ENCODE data around the gene NPB. TPM values are rescaled to one million over a fixed set of nuclear protein-coding genes. Genes with fewer than 3 reads are reported as not detected.

The NPB gene
- total and polyA plus RNA-seq, 2 experiments from 2014 or later, result 2.3 to 6.6 TPM

- Histone ChIP-seq H3K36me3 (peaks cover 10% of the 10 kb centered on the region), H3K27me3 (no peaks in the 10 kb centered on the region), H3K4me1 (ENCODE audit: low read depth) (peaks cover 23% of the 10 kb centered on the region), H3K27ac (no peak overlapping the region), H3K4me3 (no peak overlapping the region), H3K9me3 (ENCODE audit: low read depth) (no peaks in the 10 kb centered on the region)
- DNase-seq (ENCODE audit: low read depth in 1 of 2, low spot score in 1 of 2), result no peak
- no peak for TF ChIP-seq CTCF (IDR thresholded peaks at IDR 0.05; ENCODE audit: low read depth, low read length)
Measured at GRCh38 chr17:81918832-81919545, 17.0 kb downstream of the NPB start.

- DNase-seq (ENCODE audit: low read depth in 1 of 2, low spot score in 1 of 2), result no peak
- no peak overlapping the region for H3K4me3 ChIP-seq
- no peak overlapping the region for H3K27ac ChIP-seq
- no peaks in the 10 kb centered on the region for H3K27me3 ChIP-seq
- H3K4me1 ChIP-seq (ENCODE audit: low read depth), result peaks cover 37% of the 10 kb centered on the region
- no peaks in the 10 kb centered on the region for H3K9me3 ChIP-seq (ENCODE audit: low read depth)
- peaks cover 7% of the 10 kb centered on the region for H3K36me3 ChIP-seq
- TF ChIP-seq CTCF (IDR thresholded peaks at IDR 0.05; ENCODE audit: low read depth, low read length), result no peak
Measured at GRCh38 chr17:81920612-81921536, 18.8 kb downstream of the NPB start.

- Histone ChIP-seq H3K36me3 (peaks cover 7% of the 10 kb centered on the region), H3K4me3 (no peak overlapping the region), H3K27ac (peak overlapping the region; percentile 23), H3K27me3 (no peaks in the 10 kb centered on the region), H3K9me3 (ENCODE audit: low read depth) (no peaks in the 10 kb centered on the region), H3K4me1 (ENCODE audit: low read depth) (peaks cover 37% of the 10 kb centered on the region)
- no peak for DNase-seq (ENCODE audit: low read depth in 1 of 2, low spot score in 1 of 2)
- TF ChIP-seq CTCF (IDR thresholded peaks at IDR 0.05; ENCODE audit: low read depth, low read length), result no peak
Measured at GRCh38 chr17:81921537-81921862, 19.5 kb downstream of the NPB start.

- TF ChIP-seq CTCF (IDR thresholded peaks at IDR 0.05; ENCODE audit: low read depth, low read length), result no peak
- DNase-seq (ENCODE audit: low read depth in 1 of 2, low spot score in 1 of 2), result no peak
- no peak overlapping the region for H3K4me3 ChIP-seq
- H3K9me3 ChIP-seq (ENCODE audit: low read depth), result no peaks in the 10 kb centered on the region
- no peaks in the 10 kb centered on the region for H3K27me3 ChIP-seq
- peaks cover 7% of the 10 kb centered on the region for H3K36me3 ChIP-seq
- peaks cover 31% of the 10 kb centered on the region for H3K4me1 ChIP-seq (ENCODE audit: low read depth)
- H3K27ac ChIP-seq, result peak overlapping the region; percentile 23
Measured at GRCh38 chr17:81921996-81922565, 20.0 kb downstream of the NPB start.

- Histone ChIP-seq H3K4me3 (no peak overlapping the region), H3K27me3 (no peaks in the 10 kb centered on the region), H3K9me3 (ENCODE audit: low read depth) (no peaks in the 10 kb centered on the region), H3K36me3 (peaks cover 7% of the 10 kb centered on the region), H3K27ac (peak overlapping the region; percentile 87), H3K4me1 (ENCODE audit: low read depth) (peaks cover 28% of the 10 kb centered on the region)
- TF ChIP-seq CTCF (IDR thresholded peaks at IDR 0.05; ENCODE audit: low read depth, low read length), result no peak
- DNase-seq (ENCODE audit: low read depth in 1 of 2, low spot score in 1 of 2), result no peak
Measured at GRCh38 chr17:81922566-81923301, 20.7 kb downstream of the NPB start.

All from cardiac muscle cell (in vitro differentiated cells and primary cell).